PC-3 (cell line): Measurements from ENCODE around the gene RNLS. TPM values are rescaled to one million over a fixed set of nuclear protein-coding genes. Genes with fewer than 3 reads are reported as not detected.

Experiments used
- ATAC-seq: fragments of 200-7000 bp; cut with Tn5 transposase; 2 replicates; pipeline ENCODE4 v1.9.1; 2020; ENCODE audit warnings: mild to moderate bottlenecking, moderate library complexity
- BruUV-seq: library from RNA; stranded (reverse); fragments of 400-500 nt; replicated peaks from 2 replicates; lab custom pipeline; 2021; lab: Mats Ljungman, UMichigan
- CTCF ChIA-PET: fragments of 300-600 bp; sonication (Branson Sonifier 250); formaldehyde crosslinking; loops from one replicate; lab custom pipeline; 2022; ENCODE audit warnings: antibody characterized with exemption; lab: Charles Lee
- POLR2A ChIA-PET: fragments of 300-600 bp; sonication (Branson Sonifier 250); formaldehyde crosslinking; loops from one replicate; lab custom pipeline; 2022; ENCODE audit warnings: antibody characterized with exemption; ENCODE audit not compliant: unreplicated experiment; lab: Charles Lee
- DNase-seq: peaks from one replicate; pipeline ENCODE4 v3.0.0-alpha.2; 2015
- H2AFZ ChIP-seq: fragments of 300-600 bp; sonication (generic); 2 replicates; pipeline ENCODE4 v1.6.0; 2016; ENCODE audit warnings: antibody characterized with exemption, low read length
- H3F3A ChIP-seq: fragments of 300-600 bp; sonication (generic); one replicate; pipeline ENCODE4 v1.6.0; 2017; ENCODE audit warnings: antibody characterized with exemption, low read length, control low read depth, mild to moderate bottlenecking; ENCODE audit not compliant: unreplicated experiment
- H3K27ac ChIP-seq: fragments of 300-600 bp; sonication (generic); 2 replicates; pipeline ENCODE4 v1.5.1; 2016; ENCODE audit warnings: mild to moderate bottlenecking, low read length
- H3K27me3 ChIP-seq: fragments of 300-600 bp; sonication (generic); 2 replicates; pipeline ENCODE4 v1.6.1; 2016; ENCODE audit warnings: low read length, mixed read lengths
- H3K36me3 ChIP-seq: fragments of 300-600 bp; sonication (generic); 2 replicates; pipeline ENCODE4 v1.6.1; 2016; ENCODE audit warnings: low read depth, mixed run types, low read length, mixed read lengths
- H3K4me1 ChIP-seq: fragments of 300-600 bp; sonication (generic); 2 replicates; pipeline ENCODE4 v1.5.1; 2016; ENCODE audit warnings: low read length; ENCODE audit not compliant: insufficient read depth
- H3K4me2 ChIP-seq: fragments of 300-600 bp; sonication (generic); 2 replicates; pipeline ENCODE4 v1.6.0; 2016; ENCODE audit warnings: low read length
- H3K4me3 ChIP-seq: fragments of 300-600 bp; sonication (generic); 2 replicates; pipeline ENCODE4 v1.5.1; 2016; ENCODE audit warnings: mild to moderate bottlenecking, low read length, mixed read lengths
- H3K79me2 ChIP-seq: fragments of 300-600 bp; sonication (generic); 2 replicates; pipeline ENCODE4 v1.6.1; 2017; ENCODE audit warnings: low read length, mixed read lengths
- H3K9ac ChIP-seq: fragments of 300-600 bp; sonication (generic); 2 replicates; pipeline ENCODE4 v1.6.0; 2016; ENCODE audit warnings: mild to moderate bottlenecking, low read length
- H3K9me2 ChIP-seq: fragments of 300-600 bp; sonication (generic); replicated peaks from 2 replicates; pipeline ENCODE4 v1.6.1; 2016; ENCODE audit warnings: mixed run types, low read length, mixed read lengths
- H3K9me3 ChIP-seq: fragments of 300-600 bp; sonication (generic); 2 replicates; pipeline ENCODE4 v1.6.1; 2016; ENCODE audit warnings: low read length, mixed read lengths
- H4K20me1 ChIP-seq: fragments of 300-600 bp; sonication (generic); 2 replicates; pipeline ENCODE4 v1.6.1; 2016; ENCODE audit warnings: low read length, mixed read lengths
- EZH2 ChIP-seq: fragments of 300-600 bp; sonication (generic); IDR thresholded peaks from one replicate; pipeline ENCODE4 v1.6.1; 2017; ENCODE audit warnings: antibody characterized with exemption, mild to moderate bottlenecking, low read length; ENCODE audit not compliant: unreplicated experiment
- EZH2phosphoT487 ChIP-seq: fragments of 300-600 bp; sonication (generic); IDR thresholded peaks from 2 replicates; pipeline ENCODE4 v1.6.1; 2018; ENCODE audit warnings: mild to moderate bottlenecking, antibody characterized with exemption, low read length, borderline replicate concordance
- intact Hi-C: fragments of 100-400 bp; cut with micrococcal nuclease; formaldehyde crosslinking; loops from 2 replicates; pipeline ENCODE4 v1.9.0; 2023
- total RNA-seq: library from RNA; depleted of rRNA; stranded (reverse); fragments of >200 nt; gene quantifications from 2 replicates; pipeline ENCODE4 v1.2.3, GENCODE V29; 2014
- TF ChIP-seq, protein P1 (sequence below): fragments of 300-600 bp; sonication (generic); conservative IDR thresholded peaks from 2 replicates; pipeline ENCODE4 v1.5.1; 2017; ENCODE audit warnings: antibody characterized with exemption, low read depth, mild to moderate bottlenecking, low read length

The RNLS gene
- total RNA-seq, 1 experiment from 2014 or later = not detected

- no peak for DNase-seq
- no peaks in the 10 kb centered on the region for H3F3A ChIP-seq
- no TSS peak for BruUV-seq
- H3K4me1 ChIP-seq = no peaks in the 10 kb centered on the region
- TF ChIP-seq EZH2 (no peak), EZH2phosphoT487 (no peak)
- TF ChIP-seq, protein P1, sequence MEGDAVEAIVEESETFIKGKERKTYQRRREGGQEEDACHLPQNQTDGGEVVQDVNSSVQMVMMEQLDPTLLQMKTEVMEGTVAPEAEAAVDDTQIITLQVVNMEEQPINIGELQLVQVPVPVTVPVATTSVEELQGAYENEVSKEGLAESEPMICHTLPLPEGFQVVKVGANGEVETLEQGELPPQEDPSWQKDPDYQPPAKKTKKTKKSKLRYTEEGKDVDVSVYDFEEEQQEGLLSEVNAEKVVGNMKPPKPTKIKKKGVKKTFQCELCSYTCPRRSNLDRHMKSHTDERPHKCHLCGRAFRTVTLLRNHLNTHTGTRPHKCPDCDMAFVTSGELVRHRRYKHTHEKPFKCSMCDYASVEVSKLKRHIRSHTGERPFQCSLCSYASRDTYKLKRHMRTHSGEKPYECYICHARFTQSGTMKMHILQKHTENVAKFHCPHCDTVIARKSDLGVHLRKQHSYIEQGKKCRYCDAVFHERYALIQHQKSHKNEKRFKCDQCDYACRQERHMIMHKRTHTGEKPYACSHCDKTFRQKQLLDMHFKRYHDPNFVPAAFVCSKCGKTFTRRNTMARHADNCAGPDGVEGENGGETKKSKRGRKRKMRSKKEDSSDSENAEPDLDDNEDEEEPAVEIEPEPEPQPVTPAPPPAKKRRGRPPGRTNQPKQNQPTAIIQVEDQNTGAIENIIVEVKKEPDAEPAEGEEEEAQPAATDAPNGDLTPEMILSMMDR = no peak
- ATAC-seq = no peak
- ChIA-PET CTCF (no interaction called here), POLR2A (no interaction called here)
- H4K20me1 ChIP-seq = no peaks in the 10 kb centered on the region
- no peaks in the 10 kb centered on the region for H3K79me2 ChIP-seq
- no peaks in the 10 kb centered on the region for H3K9me2 ChIP-seq
- no peak overlapping the region for H3K4me2 ChIP-seq
- intact Hi-C loops = no loop called here
- H3K27ac ChIP-seq = no peak overlapping the region
- H2AFZ ChIP-seq = no peak overlapping the region
- H3K4me3 ChIP-seq = no peak overlapping the region
- H3K9ac ChIP-seq = no peak overlapping the region
- no peaks in the 10 kb centered on the region for H3K9me3 ChIP-seq
- no peaks in the 10 kb centered on the region for H3K27me3 ChIP-seq
- no peaks in the 10 kb centered on the region for H3K36me3 ChIP-seq
Observed at GRCh38 chr10:88551246-88551645, 31.9 kb downstream of the RNLS start.

DNA sequence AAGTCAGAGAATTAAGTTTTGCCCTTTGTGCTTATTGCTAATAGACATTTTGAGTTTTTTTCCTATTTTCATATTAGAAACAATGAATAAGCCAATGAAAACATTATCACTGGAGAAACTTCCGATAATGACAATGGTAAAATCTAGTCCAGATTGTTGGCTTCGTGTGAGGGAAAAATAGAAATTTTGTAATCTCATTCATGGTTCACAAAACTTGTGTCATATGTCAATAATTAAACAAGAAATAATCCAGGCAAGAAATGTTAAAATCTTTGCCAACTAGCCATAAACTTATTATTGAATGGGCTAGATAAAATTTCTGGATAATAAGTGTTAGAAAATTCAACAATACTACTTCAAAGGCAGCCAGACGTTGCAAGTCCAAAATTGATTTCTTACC lies 36.6 kb downstream of the RNLS start:
- intact Hi-C loops = no loop called here

DNA sequence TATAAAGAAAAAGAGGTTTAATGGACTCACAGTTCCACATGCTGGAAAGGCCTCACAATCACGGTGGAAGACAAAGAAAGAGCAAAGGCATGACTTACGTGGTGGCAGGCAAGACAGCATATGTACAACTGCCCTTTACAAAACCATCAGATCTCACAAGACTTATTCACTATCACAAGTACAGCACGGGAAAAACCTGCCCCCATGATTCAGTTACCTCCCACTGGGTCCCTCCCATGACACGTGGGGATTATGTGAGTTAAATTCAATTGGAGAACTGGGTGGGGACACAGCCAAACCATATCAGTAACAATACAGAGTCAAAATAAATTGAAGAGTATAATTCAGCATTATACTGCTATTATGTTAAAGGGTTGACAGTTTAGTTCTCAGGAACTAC lies 37.8 kb downstream of the RNLS start:
- Histone ChIP-seq H3K4me1 (no peaks in the 10 kb centered on the region), H3F3A (no peaks in the 10 kb centered on the region), H4K20me1 (no peaks in the 10 kb centered on the region), H3K36me3 (no peaks in the 10 kb centered on the region), H3K79me2 (no peaks in the 10 kb centered on the region), H3K27me3 (no peaks in the 10 kb centered on the region), H3K9ac (no peak overlapping the region), H3K9me2 (no peaks in the 10 kb centered on the region), H3K4me2 (no peak overlapping the region), H3K27ac (no peak overlapping the region), H2AFZ (no peak overlapping the region), H3K9me3 (no peaks in the 10 kb centered on the region), H3K4me3 (no peak overlapping the region)
- ATAC-seq (no peak), DNase-seq (no peak)
- no TSS peak for BruUV-seq
- ChIA-PET CTCF (no interaction called here), POLR2A (no interaction called here)
- no peak for TF ChIP-seq EZH2phosphoT487
- no peak for TF ChIP-seq EZH2
- TF ChIP-seq, protein P1 = no peak
- intact Hi-C loops = no loop called here

More for the DNA sequence above, 36.6 kb downstream of the RNLS start:
- Histone ChIP-seq H4K20me1 (no peaks in the 10 kb centered on the region), H2AFZ (no peak overlapping the region), H3K4me1 (no peaks in the 10 kb centered on the region), H3K36me3 (no peaks in the 10 kb centered on the region), H3K79me2 (no peaks in the 10 kb centered on the region), H3K4me3 (no peak overlapping the region), H3K9me3 (no peaks in the 10 kb centered on the region), H3K4me2 (no peak overlapping the region), H3K27me3 (no peaks in the 10 kb centered on the region), H3K9ac (no peak overlapping the region), H3K9me2 (no peaks in the 10 kb centered on the region), H3F3A (no peaks in the 10 kb centered on the region), H3K27ac (no peak overlapping the region)
- ATAC-seq = no peak
- BruUV-seq = no TSS peak
- DNase-seq = no peak
- ChIA-PET CTCF (no interaction called here), POLR2A (no interaction called here)
- TF ChIP-seq EZH2 (no peak), EZH2phosphoT487 (no peak)
- TF ChIP-seq, protein P1 = no peak
